ENCODE results near the gene RUFY2. TPM values are rescaled to one million over a fixed set of nuclear protein-coding genes. Genes with fewer than 3 reads are reported as not detected.
"Not testable (repeated sequence)": the region's sequence is repeated elsewhere in the genome, so short reads cannot be mapped to it uniquely, and the experiment has no call there.

Gene RUFY2, protein sequence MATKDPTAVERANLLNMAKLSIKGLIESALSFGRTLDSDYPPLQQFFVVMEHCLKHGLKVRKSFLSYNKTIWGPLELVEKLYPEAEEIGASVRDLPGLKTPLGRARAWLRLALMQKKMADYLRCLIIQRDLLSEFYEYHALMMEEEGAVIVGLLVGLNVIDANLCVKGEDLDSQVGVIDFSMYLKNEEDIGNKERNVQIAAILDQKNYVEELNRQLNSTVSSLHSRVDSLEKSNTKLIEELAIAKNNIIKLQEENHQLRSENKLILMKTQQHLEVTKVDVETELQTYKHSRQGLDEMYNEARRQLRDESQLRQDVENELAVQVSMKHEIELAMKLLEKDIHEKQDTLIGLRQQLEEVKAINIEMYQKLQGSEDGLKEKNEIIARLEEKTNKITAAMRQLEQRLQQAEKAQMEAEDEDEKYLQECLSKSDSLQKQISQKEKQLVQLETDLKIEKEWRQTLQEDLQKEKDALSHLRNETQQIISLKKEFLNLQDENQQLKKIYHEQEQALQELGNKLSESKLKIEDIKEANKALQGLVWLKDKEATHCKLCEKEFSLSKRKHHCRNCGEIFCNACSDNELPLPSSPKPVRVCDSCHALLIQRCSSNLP
- 7.5 TPM for total RNA-seq

DNA sequence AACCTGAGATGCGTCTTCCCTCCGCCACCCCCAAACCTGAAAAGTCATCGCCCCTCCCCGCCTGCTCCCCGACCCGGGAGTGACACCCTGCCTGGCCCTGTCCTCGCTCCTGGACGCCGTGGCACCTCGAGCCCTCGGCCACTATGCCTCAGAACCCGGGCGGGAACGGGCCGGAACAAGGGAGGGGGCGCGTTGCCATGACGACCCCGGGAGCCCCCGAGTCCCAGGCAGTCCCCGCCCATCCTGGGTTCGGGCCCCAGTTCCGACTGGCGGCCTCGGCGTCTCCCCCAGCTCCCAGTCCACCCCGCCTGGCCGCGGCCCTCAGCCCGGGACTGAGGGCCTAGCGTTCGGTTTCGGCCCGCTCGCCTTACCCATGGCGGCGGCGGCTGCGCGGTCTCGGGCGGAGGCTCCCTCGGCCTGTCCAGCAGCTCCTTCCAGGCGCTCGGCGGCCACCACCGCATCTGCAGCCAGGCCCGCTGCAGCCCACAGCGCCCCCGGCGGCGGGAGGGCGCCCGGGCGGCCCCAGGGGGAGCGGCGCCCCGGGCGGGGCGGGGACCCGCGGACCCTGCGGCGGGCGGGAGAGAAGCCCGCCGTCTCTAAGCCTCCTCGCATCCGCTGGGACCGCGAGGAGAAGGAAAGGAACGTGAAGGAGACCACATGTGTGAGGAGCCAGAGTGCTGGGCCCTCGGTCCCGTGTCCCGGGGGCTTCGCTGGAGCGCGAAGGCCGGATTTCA is at the start of gene RUFY2:
Gene RUFY2, minus strand, starts transcription at position 463 of the 734 bp plus-strand sequence. Its CDS starts 88 bp downstream, at position 375.
- no peaks in the 10 kb centered on the region for H3K9me3 ChIP-seq
- no peaks in the 10 kb centered on the region for H3K27me3 ChIP-seq
- TF ChIP-seq, protein P1, sequence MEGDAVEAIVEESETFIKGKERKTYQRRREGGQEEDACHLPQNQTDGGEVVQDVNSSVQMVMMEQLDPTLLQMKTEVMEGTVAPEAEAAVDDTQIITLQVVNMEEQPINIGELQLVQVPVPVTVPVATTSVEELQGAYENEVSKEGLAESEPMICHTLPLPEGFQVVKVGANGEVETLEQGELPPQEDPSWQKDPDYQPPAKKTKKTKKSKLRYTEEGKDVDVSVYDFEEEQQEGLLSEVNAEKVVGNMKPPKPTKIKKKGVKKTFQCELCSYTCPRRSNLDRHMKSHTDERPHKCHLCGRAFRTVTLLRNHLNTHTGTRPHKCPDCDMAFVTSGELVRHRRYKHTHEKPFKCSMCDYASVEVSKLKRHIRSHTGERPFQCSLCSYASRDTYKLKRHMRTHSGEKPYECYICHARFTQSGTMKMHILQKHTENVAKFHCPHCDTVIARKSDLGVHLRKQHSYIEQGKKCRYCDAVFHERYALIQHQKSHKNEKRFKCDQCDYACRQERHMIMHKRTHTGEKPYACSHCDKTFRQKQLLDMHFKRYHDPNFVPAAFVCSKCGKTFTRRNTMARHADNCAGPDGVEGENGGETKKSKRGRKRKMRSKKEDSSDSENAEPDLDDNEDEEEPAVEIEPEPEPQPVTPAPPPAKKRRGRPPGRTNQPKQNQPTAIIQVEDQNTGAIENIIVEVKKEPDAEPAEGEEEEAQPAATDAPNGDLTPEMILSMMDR (IDR thresholded peaks at IDR 0.05) = peak in 2 of 3 experiments; percentile 52 to 99
- no peaks in the 10 kb centered on the region for H3K36me3 ChIP-seq
- H3K4me3 ChIP-seq = peak within 1 kb of the TSS; percentile 86 to 89
- intact Hi-C loops (cut with DNase I) = loop anchor here (2.0 to 10.0 kb wide), 5 partner anchors 74 to 778 kb away; partner anchors contain the start of genes CCAR1, DDX50, HNRNPH3 and PBLD
- DNase-seq (ENCODE audit: low spot score in 2 of 2) = peak; percentile 19 to 86
- peak within 1 kb of the TSS; percentile 91 to 92 for H3K27ac ChIP-seq
- no peaks in the 10 kb centered on the region for H3K4me1 ChIP-seq

DNA sequence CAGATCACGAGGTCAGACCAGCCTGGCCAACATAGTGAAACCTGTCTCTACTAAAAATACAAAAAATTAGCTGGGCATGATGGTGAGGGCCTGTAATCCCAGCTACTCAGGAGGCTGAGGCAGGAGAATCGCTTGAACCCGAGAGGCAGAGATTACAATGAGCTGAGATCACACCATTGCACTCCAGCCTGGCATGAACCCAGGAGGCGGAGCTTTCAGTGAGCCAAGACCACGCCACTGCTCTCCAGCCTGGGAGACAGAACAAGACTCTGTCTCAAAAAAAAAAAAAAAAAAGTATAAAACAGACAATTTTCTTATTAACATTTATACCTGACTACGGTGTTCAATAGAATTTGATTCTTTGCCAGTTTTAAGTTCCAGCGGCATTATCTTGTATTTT is 42.6 kb upstream of the RUFY2 start:
- H3K4me3 ChIP-seq; H3K36me3 ChIP-seq; H3K9me3 ChIP-seq; H3K4me1 ChIP-seq; H3K27me3 ChIP-seq; intact Hi-C loops (cut with DNase I): not testable (repeated sequence)
- DNase-seq (ENCODE audit: low spot score in 2 of 2) = peak in 1 of 2 donors; percentile 28
- H3K27ac ChIP-seq = peak overlapping the region in 1 of 2 donors; percentile 67

DNA sequence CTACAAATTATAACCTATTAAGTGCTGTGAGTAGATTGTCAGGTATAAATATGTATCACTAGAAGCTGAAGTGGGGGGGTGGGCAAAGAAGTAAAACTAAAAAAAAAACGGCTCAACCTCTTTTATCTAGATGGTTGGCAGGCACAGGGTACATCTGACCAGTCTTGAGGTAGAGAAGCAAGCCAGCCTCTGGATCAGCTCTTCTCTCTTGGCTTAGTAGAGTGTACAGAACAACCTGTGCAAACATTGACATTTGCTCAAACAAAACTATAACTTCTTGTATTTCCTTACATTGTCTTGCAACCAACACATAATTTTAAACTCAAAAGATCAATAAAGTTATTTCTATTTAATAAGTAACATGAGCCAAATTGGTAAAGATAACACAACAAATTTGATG is 39.1 kb upstream of the RUFY2 start:
- TF ChIP-seq, protein P1 (IDR thresholded peaks at IDR 0.05) = no peak
- intact Hi-C loops (cut with DNase I) = no loop called here
- H3K4me3 ChIP-seq = no peak overlapping the region
- H3K4me1 ChIP-seq = no peaks in the 10 kb centered on the region
- no peaks in the 10 kb centered on the region for H3K27me3 ChIP-seq
- no peaks in the 10 kb centered on the region for H3K9me3 ChIP-seq
- DNase-seq (ENCODE audit: low spot score in 2 of 2) = no peak
- H3K36me3 ChIP-seq = no peaks in the 10 kb centered on the region
- H3K27ac ChIP-seq = no peak overlapping the region

DNA sequence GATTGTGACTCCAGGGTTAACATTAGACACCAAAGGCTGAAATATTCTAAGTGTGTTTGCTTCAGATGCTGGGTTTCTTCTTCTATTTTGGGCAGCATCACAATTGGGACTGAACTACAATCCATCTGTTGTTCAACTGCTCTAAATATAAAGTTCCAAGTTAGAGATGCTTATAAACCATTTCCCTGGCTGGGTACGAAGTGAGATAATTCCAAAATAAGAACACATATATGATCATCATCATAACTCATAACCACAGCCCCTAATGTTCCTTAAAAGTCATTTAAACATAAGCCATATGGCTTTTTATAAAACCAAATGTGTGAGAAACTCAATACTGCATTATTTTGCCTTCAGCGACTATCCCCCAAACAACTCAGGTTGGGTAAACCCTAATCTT is 35.9 kb upstream of the RUFY2 start:
- Histone ChIP-seq H3K27ac (no peak overlapping the region), H3K36me3 (no peaks in the 10 kb centered on the region), H3K4me3 (no peak overlapping the region), H3K9me3 (no peaks in the 10 kb centered on the region), H3K27me3 (no peaks in the 10 kb centered on the region), H3K4me1 (no peaks in the 10 kb centered on the region)
- TF ChIP-seq, protein P1 (IDR thresholded peaks at IDR 0.05) = no peak
- intact Hi-C loops (cut with DNase I) = no loop called here
- no peak for DNase-seq (ENCODE audit: low spot score in 2 of 2)

DNA sequence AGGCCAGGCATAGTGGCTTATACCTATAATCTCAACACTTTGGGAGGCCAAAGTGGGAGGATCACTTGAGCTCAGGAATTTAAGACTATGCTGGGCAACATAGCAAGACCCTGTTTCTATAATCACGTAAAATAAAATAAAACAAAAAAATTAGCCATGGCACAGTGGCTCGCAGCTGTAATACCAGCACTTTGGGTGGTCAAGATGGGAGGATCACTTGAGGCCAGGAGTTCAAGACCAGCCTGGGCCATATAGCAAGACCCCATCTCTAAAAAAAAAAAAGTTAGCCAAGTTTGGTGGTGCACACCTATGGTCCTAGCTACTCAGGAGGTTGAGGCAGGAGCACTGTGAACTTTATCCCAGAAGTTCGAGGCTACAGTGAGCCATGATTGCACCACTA is 33.8 kb upstream of the RUFY2 start:
- Histone ChIP-seq H3K4me1 (no peaks in the 10 kb centered on the region), H3K36me3 (no peaks in the 10 kb centered on the region), H3K27me3 (no peaks in the 10 kb centered on the region), H3K4me3 (no peak overlapping the region), H3K9me3 (no peaks in the 10 kb centered on the region), H3K27ac (no peak overlapping the region)
- intact Hi-C loops (cut with DNase I) = no loop called here
- no peak for DNase-seq (ENCODE audit: low spot score in 2 of 2)
- TF ChIP-seq, protein P1 (IDR thresholded peaks at IDR 0.05) = no peak

DNA sequence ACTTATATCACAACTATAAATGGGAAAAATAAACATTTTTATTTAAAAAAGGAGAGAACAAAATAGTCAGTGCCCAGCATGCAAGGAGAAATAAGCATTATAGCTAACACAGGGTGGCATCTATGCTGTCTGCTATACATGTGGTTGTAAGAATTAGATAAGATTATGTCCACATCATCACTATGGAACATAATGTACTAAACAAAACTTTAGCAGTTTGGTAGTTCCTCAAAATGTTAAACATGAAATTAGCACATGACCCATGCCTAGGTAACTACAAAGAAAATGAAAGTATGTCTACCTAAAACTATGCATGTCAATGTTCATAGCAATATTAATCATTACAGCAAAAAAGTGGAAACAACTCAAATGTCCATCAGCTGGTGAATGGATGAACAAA is 28.7 kb upstream of the RUFY2 start:
- intact Hi-C loops (cut with DNase I) = no loop called here
- DNase-seq (ENCODE audit: low spot score in 2 of 2) = no peak

More for the DNA sequence above, 28.7 kb upstream of the RUFY2 start:
- no peaks in the 10 kb centered on the region for H3K9me3 ChIP-seq
- TF ChIP-seq, protein P1 (IDR thresholded peaks at IDR 0.05) = no peak
- H3K36me3 ChIP-seq = no peaks in the 10 kb centered on the region
- no peaks in the 10 kb centered on the region for H3K27me3 ChIP-seq
- no peak overlapping the region for H3K27ac ChIP-seq
- H3K4me3 ChIP-seq = no peak overlapping the region
- H3K4me1 ChIP-seq = no peaks in the 10 kb centered on the region
